Large intestine (tissue), 3 donors: ENCODE data around the gene ANKRD7. TPM values are rescaled to one million over a fixed set of nuclear protein-coding genes. Genes with fewer than 3 reads are reported as not detected.
"Not testable (repeated sequence)": the region's sequence is repeated elsewhere in the genome, so short reads cannot be mapped to it uniquely, and the experiment has no call there.

Experiments
- DNase-seq, 2 donors: peaks; one replicate each; pipeline versions ENCODE4 v3.0.0 to v3.0.0-alpha.2; 2013
- H3K27ac ChIP-seq: one replicate; pipeline ENCODE4 v1.5.1; 2013; ENCODE audit warnings: low read length
- H3K27me3 ChIP-seq: 2 replicates; pipeline ENCODE4 v1.6.1; 2013; ENCODE audit warnings: low read length; ENCODE audit not compliant: control insufficient read depth, insufficient read depth
- H3K36me3 ChIP-seq: 2 replicates; pipeline ENCODE4 v1.6.1; 2013; ENCODE audit warnings: low read length; ENCODE audit not compliant: control insufficient read depth, insufficient read depth
- H3K4me1 ChIP-seq: one replicate; pipeline ENCODE4 v1.6.1; 2013; ENCODE audit warnings: low read length; ENCODE audit not compliant: control insufficient read depth, insufficient read depth
- H3K4me3 ChIP-seq: one replicate; pipeline ENCODE4 v1.5.1; 2013; ENCODE audit warnings: low read length
- H3K9me3 ChIP-seq: one replicate; pipeline ENCODE4 v1.6.1; 2013; ENCODE audit warnings: mild to moderate bottlenecking, low read depth, low read length, moderate library complexity; ENCODE audit not compliant: control insufficient read depth
- WGBS: methylation state at CpG from one replicate; pipeline ENCODE4 v1.1.5; 2013; ENCODE audit warnings: low lambda C conversion rate; ENCODE audit not compliant: insufficient coverage; 5-methylcytosine and 5-hydroxymethylcytosine counted together
- polyA plus RNA-seq: library from polyadenylated mRNA; unstranded; fragments of 120-200 nt; gene quantifications from one replicate; pipeline ENCODE4 v1.2.1, GENCODE V29; 2013

Gene ANKRD7
- polyA plus RNA-seq, 1 donor = 0.45 TPM

DNA sequence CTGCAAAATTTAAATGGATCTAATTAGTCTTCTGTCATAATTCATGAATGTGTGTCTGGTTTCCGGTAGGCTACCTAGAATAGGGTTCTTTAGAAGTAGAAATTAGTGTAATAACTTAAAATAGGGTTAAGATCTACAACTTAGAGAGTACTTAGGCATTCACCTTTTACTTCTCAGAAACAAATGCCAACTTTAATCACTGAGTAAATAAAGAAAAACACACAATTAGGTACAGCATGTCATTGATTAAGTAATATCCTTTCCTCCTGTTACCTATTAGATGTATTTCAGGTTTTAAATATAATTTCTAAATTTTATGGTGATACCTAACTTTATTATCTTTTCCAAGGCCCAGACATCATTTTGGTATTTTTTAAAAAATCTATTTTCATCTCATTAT is 9.3 kb downstream of the ANKRD7 start:
- Histone ChIP-seq H3K4me1 (no peaks in the 10 kb centered on the region), H3K27me3 (no peaks in the 10 kb centered on the region), H3K4me3 (no peak overlapping the region), H3K36me3 (no peaks in the 10 kb centered on the region), H3K9me3 (no peaks in the 10 kb centered on the region), H3K27ac (no peak overlapping the region)
- DNase-seq = no peak
- no CpG with 5 or more reads among the region's 1 CpG for WGBS

DNA sequence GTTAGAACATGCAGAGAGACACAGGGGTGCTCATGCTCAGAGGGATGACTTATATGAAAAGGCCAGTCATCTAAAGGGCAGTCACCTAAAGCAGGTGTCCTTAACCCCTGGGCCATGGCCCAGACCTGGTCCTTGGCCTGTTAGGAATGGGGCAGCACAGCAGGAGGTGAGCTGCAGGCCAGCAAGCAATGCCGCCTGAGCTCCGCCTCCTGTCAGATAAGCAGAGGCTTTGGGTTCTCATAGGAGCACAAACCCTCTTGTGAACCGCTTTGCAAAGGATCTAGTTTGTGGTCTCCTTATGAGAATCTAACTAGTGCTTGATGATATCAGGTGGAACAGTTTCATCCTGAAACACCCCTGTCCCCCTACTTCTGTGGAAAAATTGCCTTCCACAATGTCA is 14.5 kb downstream of the ANKRD7 start:
- no CpG with 5 or more reads among the region's 3 CpGs for WGBS
- no peaks in the 10 kb centered on the region for H3K27me3 ChIP-seq
- no peaks in the 10 kb centered on the region for H3K9me3 ChIP-seq
- H3K4me3 ChIP-seq = no peak overlapping the region
- DNase-seq = no peak
- H3K4me1 ChIP-seq = no peaks in the 10 kb centered on the region
- no peaks in the 10 kb centered on the region for H3K36me3 ChIP-seq
- H3K27ac ChIP-seq = no peak overlapping the region

DNA sequence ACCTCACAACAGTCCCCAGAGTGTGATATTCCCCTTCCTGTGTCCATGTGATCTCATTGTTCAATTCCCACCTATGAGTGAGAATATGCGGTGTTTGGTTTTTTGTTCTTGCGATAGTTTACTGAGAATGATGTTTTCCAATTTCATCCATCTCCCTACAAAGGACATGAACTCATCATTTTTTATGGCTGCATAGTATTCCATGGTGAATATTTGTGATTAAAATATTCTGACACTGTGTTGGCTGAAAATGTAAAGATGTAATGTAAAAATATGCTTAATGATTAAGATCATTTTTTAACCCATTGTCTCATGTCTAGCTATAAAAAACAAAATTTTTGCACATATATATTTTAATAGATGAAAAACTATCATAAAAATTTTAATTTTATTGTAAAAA is 15.8 kb downstream of the ANKRD7 start:
- not testable (repeated sequence) for H3K4me1 ChIP-seq, H3K9me3 ChIP-seq, DNase-seq, H3K4me3 ChIP-seq, H3K27me3 ChIP-seq, H3K36me3 ChIP-seq, H3K27ac ChIP-seq
- no CpG with 5 or more reads among the region's 2 CpGs for WGBS

DNA sequence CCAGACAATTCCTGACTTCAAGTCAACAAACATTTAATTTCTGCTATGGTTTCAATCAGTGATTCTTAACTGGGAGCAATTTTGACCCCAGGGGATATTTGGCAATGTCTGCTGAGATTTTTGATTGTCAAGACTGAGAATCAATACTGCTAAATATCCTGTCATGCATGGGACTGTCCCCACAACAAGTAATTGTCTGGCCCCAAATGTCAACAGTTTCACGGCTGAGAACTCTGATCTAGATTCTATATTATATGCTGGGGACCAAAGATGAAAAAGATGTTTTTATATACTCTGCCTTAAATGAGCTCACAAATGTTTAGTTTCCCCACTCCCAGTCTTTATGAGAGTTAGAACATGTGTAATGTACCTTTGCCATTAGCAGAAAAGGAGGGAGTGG is 19.2 kb downstream of the ANKRD7 start:
- Histone ChIP-seq H3K4me1 (no peaks in the 10 kb centered on the region), H3K9me3 (no peaks in the 10 kb centered on the region), H3K36me3 (no peaks in the 10 kb centered on the region), H3K27me3 (no peaks in the 10 kb centered on the region), H3K27ac (no peak overlapping the region), H3K4me3 (no peak overlapping the region)
- WGBS = no CpG with 5 or more reads among the region's 1 CpG
- DNase-seq = no peak

DNA sequence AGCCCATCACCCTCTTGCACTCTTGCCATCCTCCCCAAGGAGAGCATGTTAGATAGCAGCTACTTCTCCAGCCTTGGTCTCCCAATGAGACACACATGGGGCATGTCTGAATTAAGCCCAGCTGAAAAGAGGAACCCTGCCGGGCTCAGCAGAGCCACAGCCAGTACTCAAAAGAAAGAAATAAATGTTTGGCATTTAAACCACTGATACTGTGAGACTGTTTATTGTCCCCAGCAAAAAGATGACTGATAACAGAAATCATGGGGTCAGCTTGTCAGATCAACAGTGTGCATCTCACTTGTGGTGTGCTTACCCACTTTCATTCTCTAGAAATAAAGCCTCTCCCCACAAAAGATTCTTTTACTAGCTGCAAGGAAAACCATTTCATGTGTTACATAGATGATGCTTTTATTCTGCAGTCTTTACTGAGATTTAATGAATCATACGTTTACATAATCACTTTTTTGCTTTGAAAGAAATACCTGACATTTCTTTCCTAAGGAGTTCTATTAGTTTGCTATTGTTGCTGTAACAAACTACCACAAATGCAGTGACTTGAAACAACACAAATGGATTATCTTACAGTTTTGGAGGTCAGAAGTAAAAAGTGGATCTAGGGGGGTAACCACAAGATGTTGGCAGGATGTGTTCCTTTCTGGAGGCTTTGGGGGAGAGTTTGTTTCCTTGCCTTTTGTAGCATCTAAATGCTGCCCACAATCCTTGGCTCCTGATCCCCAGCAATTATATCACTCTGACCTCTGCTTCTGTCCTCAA is 20.9 kb downstream of the ANKRD7 start:
- DNase-seq = no peak
- WGBS = no CpG with 5 or more reads among the region's 2 CpGs
- H3K4me3 ChIP-seq = no peak overlapping the region
- H3K36me3 ChIP-seq = no peaks in the 10 kb centered on the region
- no peak overlapping the region for H3K27ac ChIP-seq
- H3K9me3 ChIP-seq = no peaks in the 10 kb centered on the region
- no peaks in the 10 kb centered on the region for H3K27me3 ChIP-seq
- no peaks in the 10 kb centered on the region for H3K4me1 ChIP-seq

DNA sequence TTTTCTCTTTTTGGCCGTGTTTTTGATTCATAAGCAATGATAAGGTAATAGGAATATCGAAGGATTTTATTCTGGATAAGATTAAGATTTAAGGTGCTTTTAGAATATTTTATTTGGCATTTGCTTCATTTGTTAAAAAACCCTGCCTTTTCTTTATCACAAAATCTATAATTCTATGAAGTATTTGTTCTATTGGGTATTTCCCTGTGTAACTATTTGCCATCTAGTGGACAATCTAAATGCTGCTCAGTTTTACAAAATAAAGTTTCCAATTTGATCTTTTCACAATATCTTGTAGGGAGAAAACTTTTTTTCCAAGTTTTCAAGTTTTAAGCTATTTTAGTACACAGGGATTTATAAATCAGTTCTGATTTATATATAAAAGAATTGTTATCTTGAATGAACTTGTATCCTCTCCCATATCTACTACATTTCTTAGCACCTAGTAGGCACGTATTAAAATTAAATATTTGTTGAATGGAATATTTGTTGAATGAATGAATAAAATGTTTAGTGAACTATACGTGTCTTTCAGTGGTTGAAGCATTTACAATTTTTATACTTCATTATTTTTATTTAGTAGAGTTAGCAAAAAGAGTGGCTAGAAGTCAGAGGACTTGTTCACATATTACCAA is 26.5 kb downstream of the ANKRD7 start:
- no peaks in the 10 kb centered on the region for H3K27me3 ChIP-seq
- DNase-seq = no peak
- no peak overlapping the region for H3K27ac ChIP-seq
- no peaks in the 10 kb centered on the region for H3K9me3 ChIP-seq
- 75% methylated on average over 2 of the region's 4 CpGs for WGBS
- no peak overlapping the region for H3K4me3 ChIP-seq
- H3K36me3 ChIP-seq = no peaks in the 10 kb centered on the region
- no peaks in the 10 kb centered on the region for H3K4me1 ChIP-seq

DNA sequence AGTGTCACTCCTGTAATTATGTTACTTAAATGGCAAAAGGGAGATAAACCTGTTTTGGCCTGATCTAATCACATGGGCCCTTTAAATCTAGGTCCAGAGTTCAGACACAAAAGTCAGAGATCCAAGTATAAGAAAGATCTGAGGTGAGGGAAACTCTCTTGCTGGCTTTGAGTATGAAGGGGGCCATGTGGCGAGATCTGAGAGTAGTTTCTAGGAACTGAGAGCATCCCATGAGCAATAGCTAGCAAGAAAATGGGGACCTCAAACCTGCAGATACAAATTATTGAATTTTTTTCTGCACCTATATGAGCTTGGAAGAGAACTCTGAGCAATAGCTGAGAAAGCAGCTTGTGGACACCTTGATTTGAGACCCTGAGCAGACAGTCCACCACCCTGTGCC is 27.6 kb downstream of the ANKRD7 start:
- no peaks in the 10 kb centered on the region for H3K36me3 ChIP-seq
- H3K9me3 ChIP-seq = no peaks in the 10 kb centered on the region
- H3K4me1 ChIP-seq = no peaks in the 10 kb centered on the region
- DNase-seq = no peak
- no peak overlapping the region for H3K4me3 ChIP-seq
- no CpG with 5 or more reads among the region's 1 CpG for WGBS
- H3K27ac ChIP-seq = no peak overlapping the region
- H3K27me3 ChIP-seq = no peaks in the 10 kb centered on the region

DNA sequence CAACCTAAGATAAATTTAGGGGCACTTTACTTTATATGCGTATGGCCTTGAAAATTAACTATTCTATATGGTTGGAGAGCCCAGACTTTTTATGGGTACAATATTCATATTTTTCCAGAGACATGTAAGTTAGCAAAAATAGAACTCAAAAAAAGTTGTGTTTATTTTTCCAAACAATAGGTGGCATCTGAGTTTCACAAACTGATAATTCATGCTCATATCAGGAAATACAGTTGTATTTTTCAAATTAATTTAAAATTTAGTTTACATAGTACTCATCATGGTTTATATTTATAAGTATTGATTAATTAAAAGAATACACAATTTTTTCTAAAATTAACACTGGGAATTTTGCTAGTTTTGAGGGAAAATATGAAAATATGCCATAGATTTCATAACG is 34.6 kb downstream of the ANKRD7 start:
- 100% methylated on average over 1 of the region's 2 CpGs for WGBS

DNA sequence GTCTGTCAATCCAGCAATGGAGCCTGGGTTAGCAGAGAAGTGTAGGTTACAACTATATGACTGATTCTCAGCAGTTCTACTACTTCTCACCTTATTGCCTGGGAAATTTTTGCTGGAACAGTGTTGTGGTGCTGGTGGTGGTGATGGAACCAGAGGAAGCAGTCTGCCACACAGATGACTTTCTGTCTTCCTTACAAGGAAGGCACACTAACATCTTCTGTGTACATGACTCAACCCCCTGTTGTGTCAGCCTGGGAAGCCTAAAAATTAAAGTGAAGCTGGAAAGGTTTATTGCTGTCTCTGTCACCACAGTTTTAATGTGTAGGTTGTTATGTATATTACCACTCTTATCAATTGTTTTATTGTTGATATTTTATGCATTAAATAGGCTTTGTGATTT is 40.3 kb downstream of the ANKRD7 start:
- H3K4me1 ChIP-seq = no peaks in the 10 kb centered on the region
- H3K27me3 ChIP-seq = no peaks in the 10 kb centered on the region
- no peak overlapping the region for H3K27ac ChIP-seq
- no peaks in the 10 kb centered on the region for H3K36me3 ChIP-seq
- H3K9me3 ChIP-seq = no peaks in the 10 kb centered on the region
- H3K4me3 ChIP-seq = no peak overlapping the region
- no peak for DNase-seq

More for the DNA sequence above, 34.6 kb downstream of the ANKRD7 start:
- no peak overlapping the region for H3K4me3 ChIP-seq
- DNase-seq = no peak
- H3K27ac ChIP-seq = no peak overlapping the region
- no peaks in the 10 kb centered on the region for H3K36me3 ChIP-seq
- H3K4me1 ChIP-seq = no peaks in the 10 kb centered on the region
- no peaks in the 10 kb centered on the region for H3K9me3 ChIP-seq
- no peaks in the 10 kb centered on the region for H3K27me3 ChIP-seq

DNA sequence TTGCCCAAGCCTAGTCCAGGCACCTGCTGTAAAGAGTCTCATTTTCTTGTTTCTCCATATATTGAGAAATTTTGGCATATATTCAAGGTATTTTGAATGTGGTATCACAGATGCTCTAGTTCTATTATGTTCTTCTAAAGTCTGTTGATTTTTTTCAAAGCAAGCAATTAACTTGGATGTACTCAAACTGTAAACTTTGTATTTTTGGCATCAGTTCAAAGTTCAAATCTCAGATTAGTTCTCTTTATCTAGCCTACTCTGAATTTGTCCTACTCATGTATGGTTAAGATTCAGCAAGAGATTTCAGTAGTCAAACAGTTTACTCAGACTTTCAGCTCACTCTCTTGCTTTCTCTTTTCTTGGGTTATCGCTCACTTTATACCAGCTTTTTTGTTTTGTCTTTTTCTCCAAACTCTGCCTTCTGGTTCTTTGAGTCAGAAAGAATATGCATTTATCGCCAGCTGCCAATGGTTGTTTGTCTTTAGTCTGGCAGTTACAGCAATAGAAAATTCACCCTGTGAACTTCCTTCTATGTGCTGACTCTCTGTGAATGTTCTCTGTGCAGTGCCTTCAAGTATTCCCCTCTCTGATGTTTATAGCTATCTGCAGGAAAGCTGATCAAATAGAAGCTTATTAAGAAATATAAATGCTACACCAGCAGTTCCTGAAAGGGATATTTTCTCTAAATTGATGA is 56.0 kb downstream of the ANKRD7 start:
- H3K4me3 ChIP-seq = no peak overlapping the region
- no peaks in the 10 kb centered on the region for H3K9me3 ChIP-seq
- 17% methylated on average over 1 of the region's 2 CpGs for WGBS
- H3K4me1 ChIP-seq = no peaks in the 10 kb centered on the region
- no peaks in the 10 kb centered on the region for H3K27me3 ChIP-seq
- H3K27ac ChIP-seq = no peak overlapping the region
- peak in 1 of 2 donors; percentile 17 for DNase-seq
- no peaks in the 10 kb centered on the region for H3K36me3 ChIP-seq
